ENCODE measurements around the gene C4orf50.

The C4orf50 gene

GRCh38 chr4:5933116-5933515 lies 85.1 kb downstream of the C4orf50 start:
- TF ChIP-seq GATA1 (IDR thresholded peaks at IDR 0.05; ENCODE audit: low read depth, low read length) (no peak), POLR2A (IDR thresholded peaks at IDR 0.05; ENCODE audit: low read length) (no peak)
- no peak for DNase-seq

GRCh38 chr4:5932035-5932568 lies 86.1 kb downstream of the C4orf50 start:
- no peak for DNase-seq

GRCh38 chr4:5931526-5931925 lies 86.7 kb downstream of the C4orf50 start:
- no peak for TF ChIP-seq POLR2A (IDR thresholded peaks at IDR 0.05; ENCODE audit: low read length)
- no peak for TF ChIP-seq GATA1 (IDR thresholded peaks at IDR 0.05; ENCODE audit: low read depth, low read length)
- DNase-seq, result no peak

More at GRCh38 chr4:5932035-5932568, 86.1 kb downstream of the C4orf50 start:
- no peak for TF ChIP-seq POLR2A (IDR thresholded peaks at IDR 0.05; ENCODE audit: low read length)
- TF ChIP-seq GATA1 (IDR thresholded peaks at IDR 0.05; ENCODE audit: low read depth, low read length), result no peak

GRCh38 chr4:5930876-5931275 lies 87.4 kb downstream of the C4orf50 start:
- TF ChIP-seq GATA1 (IDR thresholded peaks at IDR 0.05; ENCODE audit: low read depth, low read length) (no peak), POLR2A (IDR thresholded peaks at IDR 0.05; ENCODE audit: low read length) (no peak)
- DNase-seq, result no peak

GRCh38 chr4:5930456-5930855 lies 87.8 kb downstream of the C4orf50 start:
- no peak for DNase-seq
- no peak for TF ChIP-seq POLR2A (IDR thresholded peaks at IDR 0.05; ENCODE audit: low read length)
- no peak for TF ChIP-seq GATA1 (IDR thresholded peaks at IDR 0.05; ENCODE audit: low read depth, low read length)

- no peak for DNase-seq
- TF ChIP-seq POLR2A (IDR thresholded peaks at IDR 0.05; ENCODE audit: low read length) (no peak), GATA1 (IDR thresholded peaks at IDR 0.05; ENCODE audit: low read depth, low read length) (no peak)
Measured at GRCh38 chr4:5928844-5929420, 89.3 kb downstream of the C4orf50 start.

GRCh38 chr4:5928274-5928673 lies 90.0 kb downstream of the C4orf50 start:
- no peak for TF ChIP-seq GATA1 (IDR thresholded peaks at IDR 0.05; ENCODE audit: low read depth, low read length)
- no peak for TF ChIP-seq POLR2A (IDR thresholded peaks at IDR 0.05; ENCODE audit: low read length)
- DNase-seq, result no peak

- TF ChIP-seq POLR2A (IDR thresholded peaks at IDR 0.05; ENCODE audit: low read length) (no peak), GATA1 (IDR thresholded peaks at IDR 0.05; ENCODE audit: low read depth, low read length) (no peak)
- no peak for DNase-seq
Measured at GRCh38 chr4:5927747-5928146, 90.5 kb downstream of the C4orf50 start.

GRCh38 chr4:5927116-5927515 lies 91.1 kb downstream of the C4orf50 start:
- TF ChIP-seq GATA1 (IDR thresholded peaks at IDR 0.05; ENCODE audit: low read depth, low read length) (no peak), POLR2A (IDR thresholded peaks at IDR 0.05; ENCODE audit: low read length) (no peak)
- DNase-seq, result no peak

GRCh38 chr4:5926598-5926997 lies 91.6 kb downstream of the C4orf50 start:
- DNase-seq, result no peak
- TF ChIP-seq POLR2A (IDR thresholded peaks at IDR 0.05; ENCODE audit: low read length) (no peak), GATA1 (IDR thresholded peaks at IDR 0.05; ENCODE audit: low read depth, low read length) (no peak)

GRCh38 chr4:5925419-5926200 lies 92.6 kb downstream of the C4orf50 start:
- DNase-seq, result no peak
- TF ChIP-seq GATA1 (IDR thresholded peaks at IDR 0.05; ENCODE audit: low read depth, low read length) (no peak), POLR2A (IDR thresholded peaks at IDR 0.05; ENCODE audit: low read length) (no peak)

GRCh38 chr4:5924461-5925125 lies 93.6 kb downstream of the C4orf50 start:
- TF ChIP-seq POLR2A (IDR thresholded peaks at IDR 0.05; ENCODE audit: low read length), result no peak
- no peak for TF ChIP-seq GATA1 (IDR thresholded peaks at IDR 0.05; ENCODE audit: low read depth, low read length)
- DNase-seq, result no peak

GRCh38 chr4:5923376-5923775 lies 94.9 kb downstream of the C4orf50 start:
- TF ChIP-seq GATA1 (IDR thresholded peaks at IDR 0.05; ENCODE audit: low read depth, low read length) (no peak), POLR2A (IDR thresholded peaks at IDR 0.05; ENCODE audit: low read length) (no peak)
- DNase-seq, result no peak

- DNase-seq, result no peak
- TF ChIP-seq GATA1 (IDR thresholded peaks at IDR 0.05; ENCODE audit: low read depth, low read length) (no peak), POLR2A (IDR thresholded peaks at IDR 0.05; ENCODE audit: low read length) (no peak)
Measured at GRCh38 chr4:5922556-5922955, 95.7 kb downstream of the C4orf50 start.

Measured in erythroblast (primary cell).